Measurements from ENCODE around the gene RNF128. TPM values are rescaled to one million over a fixed set of nuclear protein-coding genes. Genes with fewer than 3 reads are reported as not detected.

RNF128 gene
- total RNA-seq: 0.17 TPM in 1 of 2 replicates, not detected in the other

GRCh38 chrX:106726485-106727437, at the start of gene RNF128:
TSS of gene RNF128 (plus strand) at chrX:106726701. CDS start at chrX:106726914, 213 bp downstream.

GRCh38 chrX:106802388-106803275, 76.1 kb downstream of the RNF128 start, which contains the start of gene TBC1D8B:
TSS of gene TBC1D8B (plus strand) at chrX:106802673. CDS start at chrX:106802854, 181 bp downstream.

Other genes with a start within 250 kb of the RNF128 start
- 1.1 TPM in 1 of 2 replicates, not detected in the other for gene RADX, start 114.7 kb upstream of the RNF128 start, total RNA-seq
- gene TBC1D8B, start 76.0 kb downstream of the RNF128 start, total RNA-seq: 6.7 TPM in 2 replicates
- gene RIPPLY1, start 176.6 kb downstream of the RNF128 start, total RNA-seq: not detected in 2 replicates
- gene CLDN2, start 193.7 kb downstream of the RNF128 start, total RNA-seq: not detected in 2 replicates